GM12801 (cell line): ENCODE results near the gene SLC22A14.

ENCODE experiments used
- TF ChIP-seq, protein P1 (sequence below): IDR thresholded peaks from one replicate; pipeline ENCODE4 v1.5.1; 2011; ENCODE audit warnings: control low read depth; ENCODE audit not compliant: insufficient read length; ENCODE audit errors: extremely low read depth

Gene SLC22A14

DNA sequence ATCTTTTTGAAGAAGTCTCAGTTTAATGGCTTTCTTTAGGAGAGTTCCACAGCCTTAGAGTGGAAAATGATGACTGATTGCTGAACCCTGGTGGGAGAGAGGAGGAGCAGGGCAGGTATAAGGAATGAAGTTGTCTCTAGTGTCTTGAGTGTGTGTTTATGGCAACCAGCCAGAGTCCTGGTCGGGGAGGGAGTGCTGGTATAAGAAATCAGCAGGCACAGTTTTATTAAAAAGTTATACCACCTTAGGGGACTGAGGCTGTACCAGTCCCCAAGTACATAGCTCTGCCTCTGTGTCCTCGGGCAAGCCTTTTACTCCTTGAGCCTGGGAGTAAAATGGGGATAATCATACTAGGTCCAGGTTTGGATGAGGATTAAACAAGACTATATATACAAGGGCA, 29.8 kb downstream of the SLC22A14 start:
- TF ChIP-seq, protein P1, sequence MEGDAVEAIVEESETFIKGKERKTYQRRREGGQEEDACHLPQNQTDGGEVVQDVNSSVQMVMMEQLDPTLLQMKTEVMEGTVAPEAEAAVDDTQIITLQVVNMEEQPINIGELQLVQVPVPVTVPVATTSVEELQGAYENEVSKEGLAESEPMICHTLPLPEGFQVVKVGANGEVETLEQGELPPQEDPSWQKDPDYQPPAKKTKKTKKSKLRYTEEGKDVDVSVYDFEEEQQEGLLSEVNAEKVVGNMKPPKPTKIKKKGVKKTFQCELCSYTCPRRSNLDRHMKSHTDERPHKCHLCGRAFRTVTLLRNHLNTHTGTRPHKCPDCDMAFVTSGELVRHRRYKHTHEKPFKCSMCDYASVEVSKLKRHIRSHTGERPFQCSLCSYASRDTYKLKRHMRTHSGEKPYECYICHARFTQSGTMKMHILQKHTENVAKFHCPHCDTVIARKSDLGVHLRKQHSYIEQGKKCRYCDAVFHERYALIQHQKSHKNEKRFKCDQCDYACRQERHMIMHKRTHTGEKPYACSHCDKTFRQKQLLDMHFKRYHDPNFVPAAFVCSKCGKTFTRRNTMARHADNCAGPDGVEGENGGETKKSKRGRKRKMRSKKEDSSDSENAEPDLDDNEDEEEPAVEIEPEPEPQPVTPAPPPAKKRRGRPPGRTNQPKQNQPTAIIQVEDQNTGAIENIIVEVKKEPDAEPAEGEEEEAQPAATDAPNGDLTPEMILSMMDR: no peak

DNA sequence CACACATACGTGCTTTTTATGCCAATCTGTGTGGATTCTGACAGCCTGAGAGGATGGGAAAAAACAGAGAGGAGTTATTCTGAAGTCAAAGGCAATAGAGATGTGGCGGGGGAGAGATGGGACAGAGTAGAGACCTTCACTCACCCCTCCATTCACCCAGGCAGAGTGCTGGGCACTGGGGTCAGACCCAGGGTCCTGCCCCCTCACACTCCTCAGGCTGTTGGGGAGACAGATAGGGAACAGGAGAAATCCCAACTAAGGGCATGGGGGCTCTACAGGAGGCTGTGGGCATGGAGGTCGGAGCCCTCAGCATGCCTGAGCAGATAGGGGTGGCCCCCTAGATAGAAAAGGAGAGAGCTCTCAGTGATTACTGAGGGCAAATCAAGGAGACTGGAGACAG, 30.3 kb downstream of the SLC22A14 start:
- TF ChIP-seq, protein P1: no peak

DNA sequence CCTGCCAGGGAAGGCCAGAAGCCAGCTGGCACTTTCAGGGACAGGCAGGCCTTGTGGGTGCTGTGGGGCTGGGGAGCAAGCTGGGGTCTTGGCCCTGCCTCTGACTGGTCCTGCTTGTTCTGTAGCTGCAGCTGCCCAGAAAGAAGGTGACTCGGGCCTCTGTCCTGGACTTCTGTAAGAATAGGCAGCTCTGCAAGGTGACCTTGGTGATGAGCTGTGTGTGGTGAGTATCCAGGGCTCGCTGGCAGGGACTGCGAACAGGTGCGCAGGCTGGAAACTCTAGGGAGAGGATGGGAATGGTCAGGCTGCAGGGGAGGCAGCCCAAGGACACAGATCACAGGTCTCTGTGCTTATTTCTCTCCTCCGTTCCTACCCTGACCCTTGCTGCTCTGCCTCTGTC, 31.2 kb downstream of the SLC22A14 start:
- TF ChIP-seq, protein P1: no peak

DNA sequence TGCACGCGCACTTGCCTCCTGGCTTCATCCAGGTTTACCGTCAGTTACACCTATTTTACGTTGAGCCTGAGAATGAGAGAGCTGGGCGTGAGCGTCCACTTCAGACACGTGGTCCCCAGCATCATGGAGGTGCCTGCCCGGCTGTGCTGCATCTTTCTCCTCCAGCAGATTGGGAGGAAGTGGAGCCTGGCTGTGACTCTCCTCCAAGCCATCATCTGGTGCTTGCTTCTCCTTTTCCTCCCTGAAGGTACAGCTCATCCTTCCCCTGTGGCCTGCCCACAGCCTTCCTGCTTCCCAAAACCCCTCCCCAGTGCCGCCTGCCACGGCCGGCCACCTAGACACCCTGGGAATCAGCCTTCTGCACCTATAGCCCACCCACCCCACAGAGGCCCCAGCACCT, 31.6 kb downstream of the SLC22A14 start:
- TF ChIP-seq, protein P1: no peak

DNA sequence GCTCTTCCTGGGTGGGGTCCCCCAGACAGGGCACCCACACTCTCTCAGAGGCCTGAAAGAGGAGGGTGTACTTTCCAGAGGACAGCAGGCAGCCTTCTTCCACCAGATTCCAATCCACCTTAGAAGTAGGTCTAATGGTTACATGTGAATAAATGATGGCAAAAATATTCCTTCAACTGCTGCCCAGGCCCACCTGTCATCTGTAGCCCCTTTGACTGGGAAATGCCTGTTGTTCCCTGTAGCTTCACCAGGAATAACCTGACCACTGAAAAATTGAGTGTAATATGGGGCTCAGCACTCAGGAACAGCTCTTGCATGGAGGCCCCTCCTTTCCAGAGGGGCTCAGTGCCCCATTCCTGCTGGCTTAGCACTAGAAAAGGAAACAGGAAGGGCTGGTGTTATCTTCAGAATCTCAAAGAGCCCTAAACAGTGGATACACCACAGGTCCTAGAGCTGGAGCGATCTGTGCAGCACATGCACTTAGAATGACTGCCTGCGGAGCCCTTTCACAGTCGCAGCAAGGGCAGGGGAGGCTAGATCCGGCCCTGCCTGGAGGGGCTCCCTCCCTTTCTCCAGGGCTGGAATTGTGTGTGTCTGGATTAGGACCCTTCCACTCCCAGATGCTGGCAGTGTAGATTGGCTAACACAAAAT, 32.1 kb downstream of the SLC22A14 start:
- TF ChIP-seq, protein P1: no peak

DNA sequence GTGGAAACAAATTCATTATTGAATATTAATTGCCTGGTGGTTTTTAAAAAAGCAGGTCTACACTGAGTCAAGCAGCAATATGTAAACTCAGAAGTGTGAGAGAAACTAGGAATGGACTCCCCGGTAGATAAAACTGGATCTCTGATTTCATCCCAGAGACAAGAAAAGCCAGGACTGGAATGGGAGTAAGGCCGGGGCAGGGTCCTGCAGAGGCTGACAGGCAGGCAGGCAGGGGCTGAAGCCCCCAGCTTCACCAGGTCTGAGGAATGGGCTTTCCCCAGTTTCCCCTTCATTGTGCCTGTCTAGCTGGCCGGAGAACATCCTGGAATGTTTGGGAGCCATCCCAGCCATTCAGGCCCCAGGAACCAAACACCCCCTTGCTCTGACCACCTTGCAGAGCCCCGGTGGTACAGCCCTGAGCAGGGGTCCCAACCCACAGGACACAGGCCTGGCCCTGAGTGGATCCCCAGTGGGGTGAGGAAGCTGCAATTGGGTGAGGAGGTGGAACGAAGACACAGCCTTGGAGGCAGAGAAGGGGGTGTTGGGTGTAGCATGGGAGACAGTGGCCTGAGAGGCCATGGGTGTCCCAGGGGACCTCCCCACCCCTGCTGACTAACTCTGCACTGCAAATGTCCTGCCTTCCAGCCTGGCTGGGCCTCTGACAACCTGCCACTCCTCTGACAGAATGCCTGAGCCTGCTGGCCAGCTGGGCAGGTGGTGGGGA, 32.8 kb downstream of the SLC22A14 start:
- TF ChIP-seq, protein P1: no peak

DNA sequence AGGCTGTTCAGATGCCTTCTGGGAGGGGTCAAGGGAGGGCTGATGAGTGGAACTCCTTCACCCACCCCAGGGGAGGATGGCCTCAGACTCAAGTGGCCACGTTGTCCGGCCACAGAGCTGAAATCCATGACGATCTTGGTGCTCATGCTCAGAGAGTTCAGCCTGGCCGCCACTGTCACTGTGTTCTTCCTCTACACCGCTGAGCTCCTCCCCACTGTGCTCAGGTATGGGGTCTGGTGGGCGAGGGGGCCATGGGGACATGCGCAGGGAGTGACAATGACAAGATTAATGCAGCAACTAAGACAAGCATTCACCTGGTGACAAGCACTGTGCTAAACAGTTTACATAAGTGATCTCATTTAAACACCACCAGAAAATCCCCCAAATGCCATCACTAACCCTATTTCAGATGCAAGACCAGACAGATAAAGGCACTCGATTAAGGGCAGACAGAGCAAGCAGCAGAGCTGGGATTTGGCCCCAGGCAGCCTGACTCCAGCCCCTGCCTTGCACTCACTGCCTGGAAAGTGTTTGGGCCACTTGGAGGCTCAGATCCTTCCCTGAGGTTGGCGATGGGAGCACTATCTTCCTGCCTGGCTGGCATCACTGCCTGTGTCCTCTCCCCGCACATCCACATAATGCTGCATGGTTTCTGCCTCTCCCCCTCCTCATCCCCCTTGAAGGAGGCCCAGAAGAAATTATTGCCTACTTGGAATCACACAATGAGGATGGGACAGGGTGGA, 33.6 kb downstream of the SLC22A14 start:
- TF ChIP-seq, protein P1: no peak
